Measurements from ENCODE around the gene SLC18A2.

Gene SLC18A2

DNA sequence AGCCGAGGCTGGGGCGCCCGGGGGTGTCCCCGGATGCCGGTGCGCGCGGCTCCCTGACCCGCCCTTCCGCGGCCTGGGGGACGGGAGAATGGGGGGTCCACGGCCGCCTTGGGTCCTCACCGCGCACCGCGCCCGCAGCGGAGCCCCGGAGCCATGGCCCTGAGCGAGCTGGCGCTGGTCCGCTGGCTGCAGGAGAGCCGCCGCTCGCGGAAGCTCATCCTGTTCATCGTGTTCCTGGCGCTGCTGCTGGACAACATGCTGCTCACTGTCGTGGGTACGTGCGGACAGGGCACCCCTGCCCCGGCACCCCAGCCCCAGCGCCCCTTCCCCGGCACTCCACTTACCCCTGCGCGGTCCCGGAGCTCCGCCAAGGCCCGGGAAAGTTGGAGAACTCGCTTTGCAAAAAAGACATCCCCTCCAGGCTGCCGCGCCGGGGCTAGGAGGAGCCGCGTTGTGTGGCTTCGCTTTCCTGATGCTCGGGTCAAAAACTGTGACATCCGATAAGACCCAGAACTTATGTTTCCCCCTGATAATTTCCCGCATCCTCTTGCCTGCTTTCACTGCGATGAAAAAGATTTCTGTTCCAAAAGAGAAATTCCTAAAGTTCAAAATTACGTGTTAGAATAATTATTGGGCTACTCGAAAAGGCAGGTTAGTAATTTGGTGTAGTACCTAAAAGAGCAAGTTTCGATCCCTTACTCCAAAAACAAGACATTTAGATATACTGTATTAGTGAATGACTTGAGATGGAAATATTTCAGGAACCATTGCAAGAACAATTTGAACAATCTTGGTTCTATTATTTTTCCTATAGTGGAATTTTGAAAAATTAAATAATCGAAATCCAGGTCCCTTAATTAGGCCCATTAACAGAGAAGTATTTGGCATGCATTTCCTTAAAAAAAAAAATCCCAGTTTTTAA lies 888 bp downstream of the SLC18A2 start:
- no peaks in the 10 kb centered on the region for H3K27me3 ChIP-seq (ENCODE audit: low read depth, low read length)
- no peak overlapping the region for H3K4me3 ChIP-seq (ENCODE audit: low read length)
- no peak overlapping the region for H3K9ac ChIP-seq (ENCODE audit: low read length)
- H4K20me1 ChIP-seq (ENCODE audit: insufficient read depth, low read length) = no peaks in the 10 kb centered on the region
- no peaks in the 10 kb centered on the region for H3K79me2 ChIP-seq (ENCODE audit: low read length)
- H3K9me3 ChIP-seq (ENCODE audit: insufficient read depth, low read length) = no peaks in the 10 kb centered on the region
- H3K4me2 ChIP-seq (ENCODE audit: low read length) = no peak overlapping the region
- H3K27ac ChIP-seq (ENCODE audit: low read length) = no peak overlapping the region
- TF ChIP-seq, protein P1, sequence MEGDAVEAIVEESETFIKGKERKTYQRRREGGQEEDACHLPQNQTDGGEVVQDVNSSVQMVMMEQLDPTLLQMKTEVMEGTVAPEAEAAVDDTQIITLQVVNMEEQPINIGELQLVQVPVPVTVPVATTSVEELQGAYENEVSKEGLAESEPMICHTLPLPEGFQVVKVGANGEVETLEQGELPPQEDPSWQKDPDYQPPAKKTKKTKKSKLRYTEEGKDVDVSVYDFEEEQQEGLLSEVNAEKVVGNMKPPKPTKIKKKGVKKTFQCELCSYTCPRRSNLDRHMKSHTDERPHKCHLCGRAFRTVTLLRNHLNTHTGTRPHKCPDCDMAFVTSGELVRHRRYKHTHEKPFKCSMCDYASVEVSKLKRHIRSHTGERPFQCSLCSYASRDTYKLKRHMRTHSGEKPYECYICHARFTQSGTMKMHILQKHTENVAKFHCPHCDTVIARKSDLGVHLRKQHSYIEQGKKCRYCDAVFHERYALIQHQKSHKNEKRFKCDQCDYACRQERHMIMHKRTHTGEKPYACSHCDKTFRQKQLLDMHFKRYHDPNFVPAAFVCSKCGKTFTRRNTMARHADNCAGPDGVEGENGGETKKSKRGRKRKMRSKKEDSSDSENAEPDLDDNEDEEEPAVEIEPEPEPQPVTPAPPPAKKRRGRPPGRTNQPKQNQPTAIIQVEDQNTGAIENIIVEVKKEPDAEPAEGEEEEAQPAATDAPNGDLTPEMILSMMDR (IDR thresholded peaks at IDR 0.05; ENCODE audit: low read depth, low read length) = no peak
- TF ChIP-seq EZH2phosphoT487 (IDR thresholded peaks at IDR 0.05; ENCODE audit: low read depth) = no peak
- H2AFZ ChIP-seq (ENCODE audit: low read depth, low read length) = no peak overlapping the region
- peaks cover 8% of the 10 kb centered on the region for H3K4me1 ChIP-seq (ENCODE audit: low read length)
- H3K36me3 ChIP-seq (replicated peaks; ENCODE audit: low read depth, low read length) = no peaks in the 10 kb centered on the region

DNA sequence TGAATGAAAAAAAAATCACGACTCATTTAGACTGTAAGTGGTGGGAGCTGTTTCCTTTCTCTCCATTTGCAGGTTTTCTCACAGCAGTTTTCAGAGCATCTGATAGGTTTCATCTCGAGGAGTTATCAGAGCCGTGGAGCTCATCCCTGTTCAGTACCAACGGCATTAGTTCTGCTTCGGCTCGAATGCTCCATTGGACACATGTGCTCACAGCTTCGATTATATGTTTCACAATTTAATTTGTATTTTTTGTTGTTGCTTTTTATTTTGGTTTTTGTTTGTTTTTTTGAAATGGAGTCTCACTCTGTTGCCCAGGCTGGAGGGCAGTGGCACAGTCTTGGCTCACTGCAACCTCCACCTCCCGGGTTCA lies 1.5 kb downstream of the SLC18A2 start:
- Histone ChIP-seq H3K79me2 (ENCODE audit: low read length) (no peaks in the 10 kb centered on the region), H3K9me3 (ENCODE audit: insufficient read depth, low read length) (no peaks in the 10 kb centered on the region), H3K27ac (ENCODE audit: low read length) (no peak overlapping the region), H3K4me3 (ENCODE audit: low read length) (no peak overlapping the region), H3K9ac (ENCODE audit: low read length) (no peak overlapping the region), H4K20me1 (ENCODE audit: insufficient read depth, low read length) (no peaks in the 10 kb centered on the region), H3K27me3 (ENCODE audit: low read depth, low read length) (no peaks in the 10 kb centered on the region), H3K4me1 (ENCODE audit: low read length) (peaks cover 4% of the 10 kb centered on the region), H3K36me3 (replicated peaks; ENCODE audit: low read depth, low read length) (no peaks in the 10 kb centered on the region), H3K4me2 (ENCODE audit: low read length) (no peak overlapping the region), H2AFZ (ENCODE audit: low read depth, low read length) (no peak overlapping the region)
- no peak for TF ChIP-seq EZH2phosphoT487 (IDR thresholded peaks at IDR 0.05; ENCODE audit: low read depth)
- TF ChIP-seq, protein P1 (IDR thresholded peaks at IDR 0.05; ENCODE audit: low read depth, low read length) = no peak

DNA sequence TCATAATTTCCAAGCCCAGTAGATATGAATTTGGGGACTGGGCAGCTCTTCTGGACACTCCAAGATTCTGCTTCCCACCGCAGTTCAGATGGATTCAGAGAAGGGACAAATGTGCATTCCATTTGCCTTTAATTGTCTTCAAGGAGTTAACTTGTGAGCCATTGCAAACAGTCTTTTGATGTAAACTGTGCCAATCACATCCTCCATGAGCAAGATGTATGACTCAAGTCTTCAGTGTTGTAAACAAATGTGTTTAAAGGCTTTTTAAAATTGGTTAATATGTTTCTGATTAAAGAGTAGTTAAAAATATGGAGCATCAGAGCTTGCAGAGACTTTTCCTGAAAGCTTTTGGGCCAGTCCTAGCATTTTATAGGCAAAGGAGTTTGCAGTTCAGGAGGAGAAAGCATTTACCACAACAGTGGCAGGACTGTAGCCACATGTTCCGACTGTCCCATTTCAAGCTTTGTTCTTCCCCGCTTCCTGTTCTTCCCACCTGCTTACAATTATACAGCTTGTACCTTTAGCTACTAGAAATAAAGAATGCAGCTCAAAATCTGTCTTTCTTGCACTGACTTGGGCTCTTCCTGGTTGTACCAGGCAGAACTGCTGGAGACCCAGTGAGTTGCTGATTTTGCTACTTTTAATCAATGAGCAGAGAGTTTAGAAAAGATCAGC lies 6.2 kb downstream of the SLC18A2 start:
- Histone ChIP-seq H2AFZ (ENCODE audit: low read depth, low read length) (no peak overlapping the region), H3K9me3 (ENCODE audit: insufficient read depth, low read length) (no peaks in the 10 kb centered on the region), H3K36me3 (replicated peaks; ENCODE audit: low read depth, low read length) (no peaks in the 10 kb centered on the region), H3K27ac (ENCODE audit: low read length) (no peak overlapping the region), H3K4me2 (ENCODE audit: low read length) (no peak overlapping the region), H3K9ac (ENCODE audit: low read length) (no peak overlapping the region), H3K4me1 (ENCODE audit: low read length) (no peaks in the 10 kb centered on the region), H4K20me1 (ENCODE audit: insufficient read depth, low read length) (no peaks in the 10 kb centered on the region), H3K27me3 (ENCODE audit: low read depth, low read length) (peaks cover 8% of the 10 kb centered on the region; the same call in 1 of the 2 replicates), H3K79me2 (ENCODE audit: low read length) (no peaks in the 10 kb centered on the region), H3K4me3 (ENCODE audit: low read length) (no peak overlapping the region)
- TF ChIP-seq EZH2phosphoT487 (IDR thresholded peaks at IDR 0.05; ENCODE audit: low read depth) = no peak
- TF ChIP-seq, protein P1 (IDR thresholded peaks at IDR 0.05; ENCODE audit: low read depth, low read length) = no peak

DNA sequence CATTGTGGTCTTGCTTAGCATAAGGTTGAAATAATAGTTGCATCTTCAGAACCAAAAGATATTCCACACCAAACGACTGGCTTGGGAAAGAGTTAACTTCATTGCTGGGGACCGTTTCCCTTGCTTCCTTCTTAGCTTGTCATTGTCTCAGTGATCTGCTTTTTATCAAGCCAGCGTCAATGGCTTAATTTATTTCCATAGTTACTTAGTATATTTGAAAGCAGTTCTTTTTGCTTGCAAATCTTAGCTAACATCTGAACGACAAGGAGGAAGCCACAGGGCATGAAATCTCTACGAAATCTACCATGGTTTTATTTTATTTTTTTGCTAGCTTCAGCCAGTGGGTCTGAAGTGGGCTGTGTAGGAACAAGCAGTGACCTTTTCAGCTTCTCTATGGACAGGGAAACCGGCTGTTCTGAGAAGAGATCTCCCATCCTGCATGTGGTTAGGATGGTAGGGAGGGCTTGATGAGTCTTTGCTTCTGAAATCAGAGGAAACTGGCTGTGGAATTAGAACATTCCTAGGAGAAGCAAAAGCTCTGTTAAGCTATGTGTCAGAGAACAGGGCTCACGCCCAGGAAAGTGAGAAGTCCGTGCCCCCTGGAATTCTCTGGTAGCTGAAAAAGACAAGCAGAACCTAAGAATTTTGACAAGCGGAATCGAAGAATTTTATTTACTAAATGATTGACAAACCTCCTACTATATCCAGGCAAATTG lies 8.0 kb downstream of the SLC18A2 start:
- Histone ChIP-seq H3K4me1 (ENCODE audit: low read length) (no peaks in the 10 kb centered on the region), H3K79me2 (ENCODE audit: low read length) (no peaks in the 10 kb centered on the region), H3K9ac (ENCODE audit: low read length) (no peak overlapping the region), H3K36me3 (replicated peaks; ENCODE audit: low read depth, low read length) (no peaks in the 10 kb centered on the region), H3K27ac (ENCODE audit: low read length) (no peak overlapping the region), H3K27me3 (ENCODE audit: low read depth, low read length) (peaks cover 8% of the 10 kb centered on the region; the same call in 1 of the 2 replicates), H3K4me2 (ENCODE audit: low read length) (no peak overlapping the region), H3K4me3 (ENCODE audit: low read length) (no peak overlapping the region), H3K9me3 (ENCODE audit: insufficient read depth, low read length) (no peaks in the 10 kb centered on the region), H2AFZ (ENCODE audit: low read depth, low read length) (no peak overlapping the region), H4K20me1 (ENCODE audit: insufficient read depth, low read length) (no peaks in the 10 kb centered on the region)
- TF ChIP-seq, protein P1 (IDR thresholded peaks at IDR 0.05; ENCODE audit: low read depth, low read length) = no peak
- no peak for TF ChIP-seq EZH2phosphoT487 (IDR thresholded peaks at IDR 0.05; ENCODE audit: low read depth)
